ENCODE measurements around the gene SLC17A7. TPM values are rescaled to one million over a fixed set of nuclear protein-coding genes. Genes with fewer than 3 reads are reported as not detected.

SLC17A7 gene
- total RNA-seq, 1 donor from 2014 or later = not detected

GRCh38 chr19:49398001-49398615, 43.2 kb downstream of the SLC17A7 start:
- Histone ChIP-seq H3K36me3 (ENCODE audit: control insufficient read depth, insufficient read depth, low read length) (no peaks in the 10 kb centered on the region), H3K27me3 (ENCODE audit: control insufficient read depth, insufficient read depth, low read length) (no peaks in the 10 kb centered on the region), H3K4me3 (ENCODE audit: low read depth, low read length) (no peak overlapping the region)
- DNase-seq (ENCODE audit: low read depth) (no peak), FAIRE-seq (no peak)
- TF ChIP-seq, protein P1, sequence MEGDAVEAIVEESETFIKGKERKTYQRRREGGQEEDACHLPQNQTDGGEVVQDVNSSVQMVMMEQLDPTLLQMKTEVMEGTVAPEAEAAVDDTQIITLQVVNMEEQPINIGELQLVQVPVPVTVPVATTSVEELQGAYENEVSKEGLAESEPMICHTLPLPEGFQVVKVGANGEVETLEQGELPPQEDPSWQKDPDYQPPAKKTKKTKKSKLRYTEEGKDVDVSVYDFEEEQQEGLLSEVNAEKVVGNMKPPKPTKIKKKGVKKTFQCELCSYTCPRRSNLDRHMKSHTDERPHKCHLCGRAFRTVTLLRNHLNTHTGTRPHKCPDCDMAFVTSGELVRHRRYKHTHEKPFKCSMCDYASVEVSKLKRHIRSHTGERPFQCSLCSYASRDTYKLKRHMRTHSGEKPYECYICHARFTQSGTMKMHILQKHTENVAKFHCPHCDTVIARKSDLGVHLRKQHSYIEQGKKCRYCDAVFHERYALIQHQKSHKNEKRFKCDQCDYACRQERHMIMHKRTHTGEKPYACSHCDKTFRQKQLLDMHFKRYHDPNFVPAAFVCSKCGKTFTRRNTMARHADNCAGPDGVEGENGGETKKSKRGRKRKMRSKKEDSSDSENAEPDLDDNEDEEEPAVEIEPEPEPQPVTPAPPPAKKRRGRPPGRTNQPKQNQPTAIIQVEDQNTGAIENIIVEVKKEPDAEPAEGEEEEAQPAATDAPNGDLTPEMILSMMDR (IDR thresholded peaks at IDR 0.05; ENCODE audit: insufficient read depth, low read length, severe bottlenecking) = no peak

GRCh38 chr19:49396738-49397505, 44.4 kb downstream of the SLC17A7 start:
- H3K27me3 ChIP-seq (ENCODE audit: control insufficient read depth, insufficient read depth, low read length) = no peaks in the 10 kb centered on the region
- FAIRE-seq = no peak

DNA sequence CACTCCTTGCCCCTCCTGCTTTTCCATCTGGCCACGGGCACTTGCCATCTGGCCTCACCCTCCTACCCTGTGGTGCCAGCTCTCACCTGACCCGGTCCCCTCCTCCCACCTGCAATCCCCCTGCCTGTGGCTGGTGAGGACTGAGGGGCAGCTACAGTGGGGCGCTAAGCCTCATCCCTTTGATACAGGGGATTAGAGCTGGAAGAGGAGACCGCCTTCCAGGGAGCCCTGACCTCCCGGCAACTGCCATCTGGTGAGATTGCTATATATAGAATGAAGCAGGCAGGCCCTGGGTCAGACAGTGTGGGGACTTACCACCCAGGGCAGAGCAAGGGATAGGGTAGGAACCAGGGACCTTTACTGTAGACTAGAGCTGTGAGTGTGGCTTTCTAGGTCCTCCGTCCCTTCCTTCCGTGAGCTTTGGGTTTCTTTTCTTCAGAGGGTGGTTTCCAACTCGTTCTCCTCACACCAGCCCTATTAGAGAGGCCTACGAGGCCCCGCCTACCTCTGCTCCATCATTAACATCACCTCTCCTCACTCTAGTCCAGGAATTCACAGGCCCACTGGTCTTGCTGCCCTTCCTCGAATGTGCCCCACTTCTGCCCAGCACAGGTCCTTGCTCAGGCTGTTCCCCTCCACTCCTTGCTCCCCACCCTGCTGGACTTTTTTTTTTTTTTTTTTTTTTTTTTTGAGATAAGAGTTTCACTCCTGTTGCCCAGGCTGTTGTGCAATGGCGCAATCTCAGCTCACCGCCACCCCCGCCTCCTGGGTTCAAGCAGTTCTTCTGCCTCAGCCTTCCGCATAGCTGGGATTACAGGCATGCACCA, 45.5 kb downstream of the SLC17A7 start:
- H3K36me3 ChIP-seq (ENCODE audit: control insufficient read depth, insufficient read depth, low read length) = no peaks in the 10 kb centered on the region
- H3K27me3 ChIP-seq (ENCODE audit: control insufficient read depth, insufficient read depth, low read length) = no peaks in the 10 kb centered on the region
- DNase-seq (ENCODE audit: low read depth) (peak; percentile 50), FAIRE-seq (peak; percentile 58)
- H3K4me3 ChIP-seq (ENCODE audit: low read depth, low read length) = no peak overlapping the region
- TF ChIP-seq, protein P1 (IDR thresholded peaks at IDR 0.05; ENCODE audit: insufficient read depth, low read length, severe bottlenecking) = no peak

More at GRCh38 chr19:49396738-49397505, 44.4 kb downstream of the SLC17A7 start:
- TF ChIP-seq, protein P1 (IDR thresholded peaks at IDR 0.05; ENCODE audit: insufficient read depth, low read length, severe bottlenecking) = no peak
- no peak overlapping the region for H3K4me3 ChIP-seq (ENCODE audit: low read depth, low read length)
- no peak for DNase-seq (ENCODE audit: low read depth)
- no peaks in the 10 kb centered on the region for H3K36me3 ChIP-seq (ENCODE audit: control insufficient read depth, insufficient read depth, low read length)

DNA sequence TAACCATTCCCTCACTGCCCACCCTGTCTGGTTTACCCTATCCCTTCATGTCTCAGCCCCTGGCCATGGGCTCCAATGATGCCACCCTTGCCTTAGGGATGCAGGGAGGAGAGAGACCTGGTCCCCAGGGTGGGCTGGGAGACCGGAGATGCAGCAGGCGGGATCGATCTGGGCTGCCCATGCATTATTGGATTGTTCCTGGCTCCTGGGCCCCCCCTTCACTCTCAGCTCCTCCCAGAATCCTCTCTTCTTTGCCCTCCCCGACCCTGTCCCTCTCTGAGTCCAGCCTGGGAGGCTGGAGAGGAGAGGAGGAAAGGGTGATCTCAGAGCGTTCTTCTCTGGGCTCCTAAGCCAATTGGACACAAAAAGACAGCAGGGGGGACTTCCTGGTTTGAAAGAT, 47.4 kb downstream of the SLC17A7 start:
- Histone ChIP-seq H3K4me3 (ENCODE audit: low read depth, low read length) (no peak overlapping the region), H3K27me3 (ENCODE audit: control insufficient read depth, insufficient read depth, low read length) (no peaks in the 10 kb centered on the region), H3K36me3 (ENCODE audit: control insufficient read depth, insufficient read depth, low read length) (no peaks in the 10 kb centered on the region)
- DNase-seq (ENCODE audit: low read depth) = no peak
- TF ChIP-seq, protein P1 (IDR thresholded peaks at IDR 0.05; ENCODE audit: insufficient read depth, low read length, severe bottlenecking) = no peak
- no peak for FAIRE-seq

GRCh38 chr19:49391581-49392399, 49.5 kb downstream of the SLC17A7 start:
- TF ChIP-seq, protein P1 (IDR thresholded peaks at IDR 0.05; ENCODE audit: insufficient read depth, low read length, severe bottlenecking) = peak; percentile 87
- no peaks in the 10 kb centered on the region for H3K36me3 ChIP-seq (ENCODE audit: control insufficient read depth, insufficient read depth, low read length)
- DNase-seq (ENCODE audit: low read depth) (peak; percentile 59), FAIRE-seq (peak; percentile 97)
- no peak overlapping the region for H3K4me3 ChIP-seq (ENCODE audit: low read depth, low read length)
- H3K27me3 ChIP-seq (ENCODE audit: control insufficient read depth, insufficient read depth, low read length) = no peaks in the 10 kb centered on the region
